Measurements from ENCODE around the gene TGFB1I1. TPM values are rescaled to one million over a fixed set of nuclear protein-coding genes. Genes with fewer than 3 reads are reported as not detected.
"Not testable (repeated sequence)": the region's sequence is repeated elsewhere in the genome, so short reads cannot be mapped to it uniquely, and the experiment has no call there.

TGFB1I1 gene
- total RNA-seq, 1 donor from 2014 or later: 25.6 TPM

DNA sequence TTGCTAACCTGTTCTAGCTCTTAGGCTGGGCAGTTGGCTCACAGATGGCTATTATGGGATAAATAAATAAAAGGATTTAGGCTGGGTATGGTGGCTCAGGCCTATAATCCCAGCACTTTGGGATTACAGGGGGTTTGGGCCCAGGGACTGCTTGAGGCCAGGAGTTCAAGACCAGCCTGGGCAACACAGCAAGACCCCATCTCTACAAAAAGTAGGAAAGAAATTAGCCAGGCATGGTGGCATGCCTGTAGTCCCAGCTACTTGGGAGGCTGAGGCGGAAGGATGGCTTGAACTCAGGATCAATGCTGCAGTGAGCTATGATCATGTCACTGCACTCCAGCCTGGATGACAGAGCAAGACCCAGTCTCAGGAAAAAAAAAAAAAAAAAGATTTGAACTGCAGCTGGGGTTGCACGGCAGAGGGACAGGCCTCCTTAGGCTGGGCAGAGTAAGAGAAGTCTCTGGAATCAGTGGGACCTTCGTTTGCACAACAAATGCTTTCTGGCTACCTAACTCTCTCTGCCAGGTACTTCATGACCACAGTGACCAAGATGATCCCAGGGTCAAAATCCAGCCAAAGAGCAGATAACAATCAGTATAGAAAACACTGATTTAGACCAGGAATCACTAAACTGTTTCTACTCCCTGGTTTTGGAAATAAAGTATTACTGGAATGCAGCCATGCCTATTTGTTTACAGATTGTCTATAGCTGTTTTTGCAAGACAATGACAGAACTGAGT is 29.4 kb downstream of the TGFB1I1 start:
- H3K9me3 Mint-ChIP-seq: no peaks in the 10 kb centered on the region
- DNase-seq (ENCODE audit: extremely low spot score, unreplicated experiment): no peak
- TF ChIP-seq, protein P1, sequence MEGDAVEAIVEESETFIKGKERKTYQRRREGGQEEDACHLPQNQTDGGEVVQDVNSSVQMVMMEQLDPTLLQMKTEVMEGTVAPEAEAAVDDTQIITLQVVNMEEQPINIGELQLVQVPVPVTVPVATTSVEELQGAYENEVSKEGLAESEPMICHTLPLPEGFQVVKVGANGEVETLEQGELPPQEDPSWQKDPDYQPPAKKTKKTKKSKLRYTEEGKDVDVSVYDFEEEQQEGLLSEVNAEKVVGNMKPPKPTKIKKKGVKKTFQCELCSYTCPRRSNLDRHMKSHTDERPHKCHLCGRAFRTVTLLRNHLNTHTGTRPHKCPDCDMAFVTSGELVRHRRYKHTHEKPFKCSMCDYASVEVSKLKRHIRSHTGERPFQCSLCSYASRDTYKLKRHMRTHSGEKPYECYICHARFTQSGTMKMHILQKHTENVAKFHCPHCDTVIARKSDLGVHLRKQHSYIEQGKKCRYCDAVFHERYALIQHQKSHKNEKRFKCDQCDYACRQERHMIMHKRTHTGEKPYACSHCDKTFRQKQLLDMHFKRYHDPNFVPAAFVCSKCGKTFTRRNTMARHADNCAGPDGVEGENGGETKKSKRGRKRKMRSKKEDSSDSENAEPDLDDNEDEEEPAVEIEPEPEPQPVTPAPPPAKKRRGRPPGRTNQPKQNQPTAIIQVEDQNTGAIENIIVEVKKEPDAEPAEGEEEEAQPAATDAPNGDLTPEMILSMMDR (conservative IDR thresholded peaks at IDR 0.05): no peak
- no peak overlapping the region for H3K27ac Mint-ChIP-seq
- H3K36me3 Mint-ChIP-seq: peaks cover 8% of the 10 kb centered on the region
- no peak overlapping the region for H3K4me3 Mint-ChIP-seq
- peaks cover 6% of the 10 kb centered on the region for H3K4me1 Mint-ChIP-seq (ENCODE audit: unreplicated experiment)
- H3K27me3 Mint-ChIP-seq: no peaks in the 10 kb centered on the region

DNA sequence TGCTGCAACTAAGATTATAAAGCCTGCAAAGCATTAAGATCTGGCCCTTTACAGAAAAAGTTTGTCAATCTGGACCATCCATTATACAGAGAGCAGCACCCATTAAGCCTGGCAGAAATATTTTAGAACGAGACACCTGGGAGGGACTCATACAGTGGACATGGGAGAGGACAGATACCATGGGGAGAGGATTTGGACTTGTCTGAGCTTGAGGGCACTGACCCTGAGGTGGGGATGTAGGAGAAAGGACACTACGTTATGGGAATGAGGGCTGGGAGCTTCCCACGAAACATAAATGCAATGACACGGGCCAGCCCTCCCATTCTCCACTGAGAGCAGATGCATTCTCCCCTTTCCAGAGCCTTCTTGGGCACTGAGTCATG is 30.0 kb downstream of the TGFB1I1 start:
- H3K27me3 Mint-ChIP-seq: no peaks in the 10 kb centered on the region
- TF ChIP-seq, protein P1 (conservative IDR thresholded peaks at IDR 0.05): no peak
- no peak for DNase-seq (ENCODE audit: extremely low spot score, unreplicated experiment)
- no peak overlapping the region for H3K4me3 Mint-ChIP-seq
- H3K27ac Mint-ChIP-seq: no peak overlapping the region
- H3K36me3 Mint-ChIP-seq: peaks cover 8% of the 10 kb centered on the region
- peaks cover 7% of the 10 kb centered on the region for H3K4me1 Mint-ChIP-seq (ENCODE audit: unreplicated experiment)
- H3K9me3 Mint-ChIP-seq: no peaks in the 10 kb centered on the region

DNA sequence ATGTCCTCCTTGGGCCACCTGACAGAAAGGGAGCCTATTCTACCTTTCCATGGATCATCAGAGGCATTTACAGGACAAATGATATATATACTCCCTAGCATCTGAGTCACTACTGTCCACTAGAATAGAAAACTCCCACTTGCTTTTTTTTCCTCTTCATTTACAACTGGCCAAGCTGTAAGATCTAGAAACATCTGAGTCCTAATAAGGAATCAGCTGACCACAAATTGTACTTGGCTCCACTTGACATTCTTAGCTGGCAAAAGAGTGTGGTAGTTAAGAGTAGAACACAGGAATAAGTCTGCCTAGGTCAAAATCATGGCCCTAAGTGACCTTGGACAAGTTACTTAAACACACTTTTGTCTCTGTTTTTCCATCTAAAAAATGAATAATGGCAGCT is 31.0 kb downstream of the TGFB1I1 start:
- no peak overlapping the region for H3K4me3 Mint-ChIP-seq
- no peaks in the 10 kb centered on the region for H3K9me3 Mint-ChIP-seq
- H3K27me3 Mint-ChIP-seq: no peaks in the 10 kb centered on the region
- peaks cover 8% of the 10 kb centered on the region for H3K36me3 Mint-ChIP-seq
- H3K4me1 Mint-ChIP-seq (ENCODE audit: unreplicated experiment): peaks cover 12% of the 10 kb centered on the region
- H3K27ac Mint-ChIP-seq: no peak overlapping the region
- DNase-seq (ENCODE audit: extremely low spot score, unreplicated experiment): no peak
- TF ChIP-seq, protein P1 (conservative IDR thresholded peaks at IDR 0.05): no peak

DNA sequence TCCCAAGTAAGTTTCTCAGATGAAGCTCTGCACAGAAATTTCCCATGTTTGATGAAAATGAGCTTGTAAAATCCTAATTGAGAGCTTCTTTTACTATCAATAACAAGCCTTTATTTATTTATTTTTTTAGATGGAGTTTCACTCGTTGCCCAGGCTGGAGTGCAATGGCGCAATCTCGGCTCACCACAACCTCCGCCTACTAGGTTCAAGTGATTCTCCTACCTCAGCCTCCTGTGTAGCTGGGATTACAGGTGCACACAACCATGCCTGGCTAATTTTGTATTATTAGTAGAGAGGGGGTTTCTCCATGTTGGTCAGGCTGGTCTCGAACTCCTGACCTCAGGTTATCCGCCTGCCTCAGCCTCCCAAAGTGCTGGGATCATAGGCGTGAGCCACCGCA is 31.6 kb downstream of the TGFB1I1 start:
- not testable (repeated sequence) for H3K27me3 Mint-ChIP-seq; H3K4me3 Mint-ChIP-seq; H3K9me3 Mint-ChIP-seq; DNase-seq (ENCODE audit: extremely low spot score, unreplicated experiment); H3K27ac Mint-ChIP-seq; H3K36me3 Mint-ChIP-seq
- peaks cover 12% of the 10 kb centered on the region for H3K4me1 Mint-ChIP-seq (ENCODE audit: unreplicated experiment)

DNA sequence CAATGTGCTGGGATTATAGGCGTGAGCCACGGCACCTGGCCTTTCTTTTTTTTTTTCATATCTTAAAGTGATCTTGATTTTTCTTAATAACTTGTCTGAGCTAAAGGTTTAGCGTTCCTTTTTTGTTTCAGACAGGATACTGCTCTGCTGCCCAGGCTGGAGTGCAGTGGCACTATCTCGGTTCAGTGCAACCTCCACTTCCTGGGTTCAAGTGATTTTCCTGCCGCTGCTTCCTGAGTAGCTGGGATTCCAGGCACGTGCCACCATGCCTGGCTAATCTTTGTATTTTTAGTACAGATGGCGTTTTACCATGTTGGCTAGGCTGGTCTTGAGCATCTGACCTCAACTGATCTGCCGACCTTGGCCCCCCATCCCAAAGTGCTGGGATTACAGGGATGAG is 32.2 kb downstream of the TGFB1I1 start:
- no peak for DNase-seq (ENCODE audit: extremely low spot score, unreplicated experiment)
- no peak overlapping the region for H3K27ac Mint-ChIP-seq
- TF ChIP-seq, protein P1 (conservative IDR thresholded peaks at IDR 0.05): no peak
- no peak overlapping the region for H3K4me3 Mint-ChIP-seq
- H3K9me3 Mint-ChIP-seq: no peaks in the 10 kb centered on the region
- no peaks in the 10 kb centered on the region for H3K27me3 Mint-ChIP-seq
- H3K4me1 Mint-ChIP-seq (ENCODE audit: unreplicated experiment): peaks cover 16% of the 10 kb centered on the region
- peaks cover 8% of the 10 kb centered on the region for H3K36me3 Mint-ChIP-seq

DNA sequence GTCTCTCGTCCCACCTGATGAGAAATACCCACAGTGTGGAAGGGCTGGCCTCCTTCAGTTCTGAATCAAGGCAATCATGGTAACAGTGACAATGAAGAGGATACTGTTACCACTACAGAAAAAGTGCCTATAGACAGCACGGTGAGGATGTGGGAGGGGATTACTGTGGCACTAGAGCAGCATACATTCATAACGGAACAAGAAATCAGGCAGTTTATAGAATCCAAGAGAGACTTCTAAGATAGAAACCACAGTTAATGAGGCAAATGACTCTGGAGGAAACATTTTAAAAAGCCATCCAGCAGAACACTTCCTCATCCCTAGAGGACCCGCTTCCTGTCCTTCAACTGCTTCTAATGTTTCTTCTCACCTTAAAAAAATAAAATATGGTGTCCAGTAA is 33.5 kb downstream of the TGFB1I1 start:
- TF ChIP-seq, protein P1 (conservative IDR thresholded peaks at IDR 0.05): no peak
- no peaks in the 10 kb centered on the region for H3K27me3 Mint-ChIP-seq
- H3K4me1 Mint-ChIP-seq (ENCODE audit: unreplicated experiment): peaks cover 16% of the 10 kb centered on the region
- peaks cover 8% of the 10 kb centered on the region for H3K36me3 Mint-ChIP-seq
- peak overlapping the region; percentile 8 for H3K27ac Mint-ChIP-seq
- no peak overlapping the region for H3K4me3 Mint-ChIP-seq
- H3K9me3 Mint-ChIP-seq: no peaks in the 10 kb centered on the region
- no peak for DNase-seq (ENCODE audit: extremely low spot score, unreplicated experiment)

Data from type B pancreatic cell (in vitro differentiated cells).